Endodermal cell (in vitro differentiated cells): ENCODE data around the gene GCKR. TPM values are rescaled to one million over a fixed set of nuclear protein-coding genes. Genes with fewer than 3 reads are reported as not detected.

Experiments used
- DNase-seq: peaks from one replicate; pipeline ENCODE4 v3.0.0-alpha.2; 2017
- H3K27ac ChIP-seq: 2 replicates; pipeline ENCODE4 v1.5.1; 2013; ENCODE audit warnings: mild to moderate bottlenecking, low read depth, low read length, moderate library complexity
- H3K27me3 ChIP-seq: 2 replicates; pipeline ENCODE4 v1.6.1; 2013; ENCODE audit warnings: mild to moderate bottlenecking, low read length, moderate library complexity; ENCODE audit not compliant: insufficient read depth, control insufficient read depth, poor library complexity, severe bottlenecking
- H3K36me3 ChIP-seq: 2 replicates; pipeline ENCODE4 v1.7.0; 2013; ENCODE audit warnings: mild to moderate bottlenecking, low read length, moderate library complexity; ENCODE audit not compliant: control insufficient read depth, insufficient read depth
- H3K4me1 ChIP-seq: one replicate; pipeline ENCODE4 v1.7.0; 2013; ENCODE audit warnings: low read length; ENCODE audit not compliant: control insufficient read depth, insufficient read depth
- H3K4me3 ChIP-seq: 2 replicates; pipeline ENCODE4 v1.5.1; 2013; ENCODE audit warnings: mild to moderate bottlenecking, low read length, moderate library complexity
- H3K9ac ChIP-seq: 2 replicates; pipeline ENCODE4 v1.6.1; 2013; ENCODE audit warnings: mild to moderate bottlenecking, low read length, moderate library complexity; ENCODE audit not compliant: poor library complexity, severe bottlenecking; ENCODE audit errors: extremely low read depth
- H3K9me3 ChIP-seq: 2 replicates; pipeline ENCODE4 v1.6.1; 2013; ENCODE audit warnings: mild to moderate bottlenecking, low read length, moderate library complexity; ENCODE audit not compliant: control insufficient read depth
- H3K27ac Mint-ChIP-seq: 2 replicates; pipeline ENCODE4 v1.8.0; 2020; ENCODE audit warnings: mixed read lengths
- H3K27me3 Mint-ChIP-seq: 2 replicates; pipeline ENCODE4 v1.8.0; 2021; ENCODE audit warnings: mild to moderate bottlenecking, mixed read lengths; ENCODE audit not compliant: insufficient read depth
- H3K36me3 Mint-ChIP-seq: 2 replicates; pipeline ENCODE4 v1.8.0; 2020; ENCODE audit warnings: low read depth, mixed read lengths
- H3K4me1 Mint-ChIP-seq: 2 replicates; pipeline ENCODE4 v1.8.0; 2020; ENCODE audit warnings: mixed read lengths
- H3K4me3 Mint-ChIP-seq: 2 replicates; pipeline ENCODE4 v1.8.0; 2020; ENCODE audit warnings: mild to moderate bottlenecking, moderate library complexity, mixed read lengths
- H3K9me3 Mint-ChIP-seq: 2 replicates; pipeline ENCODE4 v1.8.0; 2020; ENCODE audit warnings: mild to moderate bottlenecking, mixed read lengths
- CTCF ChIP-seq: fragments of 200-600 bp; sonication (generic); conservative IDR thresholded peaks from 2 replicates; pipeline ENCODE4 v1.5.0; 2021; ENCODE audit warnings: antibody characterized with exemption, mild to moderate bottlenecking
- WGBS, 2 experiments: methylation state at CpG; one replicate each; pipeline versions ENCODE4 v1.1.5 to v1.1.7; 2013; ENCODE audit warnings: missing lambda C conversion rate in 2 of 2, mixed read lengths in 1 of 2; ENCODE audit not compliant: insufficient coverage in 1 of 2, insufficient read length in 1 of 2; 5-methylcytosine and 5-hydroxymethylcytosine counted together
- total RNA-seq, 2 donors: library from RNA; stranded (reverse); fragmentation: NEBNext Ultra II Directional in 1 of 2; extraction: Animal tissue kit (Norgen Biotek cat#: 25700) in 1 of 2; gene quantifications; 2 replicates in 1 of 2; 3 replicates in 1 of 2; pipeline ENCODE4 v1.2.1, GENCODE V29; 2021

Gene GCKR
- total RNA-seq, 2 donors from 2014 or later = 1.6 to 1.8 TPM

DNA sequence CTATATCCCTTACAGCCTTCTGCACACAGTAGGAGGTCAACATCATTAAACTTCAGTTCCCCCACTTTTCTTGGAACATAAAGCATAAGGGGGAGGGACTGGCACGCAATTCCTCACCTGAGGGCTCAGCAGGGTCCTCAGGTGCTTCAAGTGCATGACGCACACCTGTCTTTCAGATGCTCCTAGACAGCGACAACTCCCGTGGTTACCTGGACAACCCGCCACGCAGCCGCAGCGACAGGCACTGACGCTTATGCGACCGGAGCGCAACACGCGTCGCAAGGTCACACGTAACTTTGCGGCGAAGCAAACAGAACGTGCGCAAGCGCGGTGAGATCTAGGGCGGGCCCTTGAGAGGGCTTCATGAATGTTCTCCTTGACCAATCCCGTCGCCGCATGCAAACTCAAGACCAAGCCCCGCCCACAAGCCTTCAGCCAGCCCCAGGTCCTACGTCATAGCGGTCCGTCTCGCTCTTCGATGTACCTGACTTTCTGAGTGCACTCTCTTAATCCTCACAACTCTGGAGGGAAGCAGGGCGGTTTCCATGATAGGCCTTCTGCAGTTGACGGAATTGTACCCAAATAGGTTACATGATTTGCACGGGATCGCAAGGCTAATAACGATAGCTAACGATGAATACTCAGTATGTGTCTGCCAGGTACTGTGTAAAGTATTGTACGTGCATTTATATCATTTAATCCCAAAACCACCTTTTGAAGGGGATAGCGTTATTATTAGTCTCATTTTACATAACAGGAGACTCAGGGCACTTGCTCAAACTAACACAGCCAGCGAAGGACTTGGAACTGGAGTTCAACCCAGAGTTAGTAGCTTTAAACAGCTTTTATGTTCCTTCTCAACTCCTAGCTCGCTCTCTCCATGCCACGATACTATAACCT is 6.9 kb upstream of the GCKR start, which contains the start of gene IFT172:
IFT172 (minus strand) TSS at position 246 of the 900 bp plus-strand sequence; CDS start at position 156, 90 bp downstream.
- Mint-ChIP-seq H3K27me3 (peaks cover 13% of the 10 kb centered on the region), H3K36me3 (peaks cover 9% of the 10 kb centered on the region), H3K4me3 (peak within 1 kb of the TSS; percentile 82), H3K4me1 (peaks cover 5% of the 10 kb centered on the region), H3K9me3 (no peaks in the 10 kb centered on the region), H3K27ac (peak within 1 kb of the TSS; percentile 94)
- H3K9me3 ChIP-seq = no peaks in the 10 kb centered on the region
- peak within 1 kb of the TSS; percentile 85 for H3K9ac ChIP-seq
- peak; percentile 99 for DNase-seq
- H3K27me3 ChIP-seq = peaks cover 15% of the 10 kb centered on the region
- WGBS, 2 experiments = 7 to 11% methylated on average over 31 to 43 of the region's 43 CpGs
- no peak for TF ChIP-seq CTCF
- no peaks in the 10 kb centered on the region for H3K36me3 ChIP-seq
- H3K4me1 ChIP-seq = peaks cover 3% of the 10 kb centered on the region
- H3K27ac ChIP-seq = peak within 1 kb of the TSS; percentile 2
- peak within 1 kb of the TSS; percentile 86 for H3K4me3 ChIP-seq

- H3K36me3 Mint-ChIP-seq = peaks cover 6% of the 10 kb centered on the region
- H3K4me3 Mint-ChIP-seq = no peak overlapping the region
- DNase-seq = no peak
- Histone ChIP-seq H3K9me3 (no peaks in the 10 kb centered on the region), H3K4me1 (peaks cover 9% of the 10 kb centered on the region), H3K4me3 (no peak overlapping the region), H3K27me3 (peaks cover 40% of the 10 kb centered on the region), H3K27ac (no peak overlapping the region), H3K9ac (no peak overlapping the region), H3K36me3 (no peaks in the 10 kb centered on the region)
- no peak for TF ChIP-seq CTCF
- no peak overlapping the region for H3K27ac Mint-ChIP-seq
- H3K9me3 Mint-ChIP-seq = no peaks in the 10 kb centered on the region
- H3K4me1 Mint-ChIP-seq = peaks cover 26% of the 10 kb centered on the region
- H3K27me3 Mint-ChIP-seq = peaks cover 37% of the 10 kb centered on the region
- WGBS, 2 experiments = 89 to 91% methylated on average over 3 to 4 of the region's 4 CpGs
Measured at GRCh38 chr2:27492557-27492956, 4.1 kb upstream of the GCKR start.

DNA sequence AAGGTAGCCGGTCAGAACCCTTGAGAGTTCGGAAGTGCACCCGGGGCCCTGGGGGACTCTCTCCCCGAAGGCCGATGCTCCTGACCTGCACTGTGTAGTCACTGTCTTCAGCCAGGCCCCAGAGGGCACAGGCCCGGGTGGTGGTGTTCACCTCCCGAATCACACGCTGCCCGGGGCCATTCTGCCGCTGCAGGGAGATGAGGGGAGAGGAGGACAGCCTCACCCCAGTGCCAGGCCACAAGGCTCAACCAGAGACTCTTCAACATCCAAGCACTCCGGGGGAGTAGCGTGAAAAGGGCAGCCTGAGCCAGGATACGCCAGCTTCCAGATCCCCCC is 2.7 kb upstream of the GCKR start:
- Histone ChIP-seq H3K9ac (no peak overlapping the region), H3K9me3 (no peaks in the 10 kb centered on the region), H3K4me3 (peak overlapping the region; percentile 83), H3K4me1 (peaks cover 9% of the 10 kb centered on the region), H3K27ac (no peak overlapping the region), H3K36me3 (no peaks in the 10 kb centered on the region), H3K27me3 (peaks cover 54% of the 10 kb centered on the region)
- no peak for DNase-seq
- Mint-ChIP-seq H3K27ac (no peak overlapping the region), H3K27me3 (peaks cover 47% of the 10 kb centered on the region), H3K9me3 (no peaks in the 10 kb centered on the region), H3K4me1 (peaks cover 34% of the 10 kb centered on the region), H3K4me3 (peak overlapping the region; percentile 72), H3K36me3 (peaks cover 6% of the 10 kb centered on the region)
- TF ChIP-seq CTCF = no peak
- 91 to 100% methylated on average over 4 to 13 of the region's 13 CpGs for WGBS, 2 experiments
